ENCODE results near the gene G6PC1.
"Not testable (repeated sequence)": the region's sequence is repeated elsewhere in the genome, so short reads cannot be mapped to it uniquely, and the experiment has no call there.

G6PC1 gene

DNA sequence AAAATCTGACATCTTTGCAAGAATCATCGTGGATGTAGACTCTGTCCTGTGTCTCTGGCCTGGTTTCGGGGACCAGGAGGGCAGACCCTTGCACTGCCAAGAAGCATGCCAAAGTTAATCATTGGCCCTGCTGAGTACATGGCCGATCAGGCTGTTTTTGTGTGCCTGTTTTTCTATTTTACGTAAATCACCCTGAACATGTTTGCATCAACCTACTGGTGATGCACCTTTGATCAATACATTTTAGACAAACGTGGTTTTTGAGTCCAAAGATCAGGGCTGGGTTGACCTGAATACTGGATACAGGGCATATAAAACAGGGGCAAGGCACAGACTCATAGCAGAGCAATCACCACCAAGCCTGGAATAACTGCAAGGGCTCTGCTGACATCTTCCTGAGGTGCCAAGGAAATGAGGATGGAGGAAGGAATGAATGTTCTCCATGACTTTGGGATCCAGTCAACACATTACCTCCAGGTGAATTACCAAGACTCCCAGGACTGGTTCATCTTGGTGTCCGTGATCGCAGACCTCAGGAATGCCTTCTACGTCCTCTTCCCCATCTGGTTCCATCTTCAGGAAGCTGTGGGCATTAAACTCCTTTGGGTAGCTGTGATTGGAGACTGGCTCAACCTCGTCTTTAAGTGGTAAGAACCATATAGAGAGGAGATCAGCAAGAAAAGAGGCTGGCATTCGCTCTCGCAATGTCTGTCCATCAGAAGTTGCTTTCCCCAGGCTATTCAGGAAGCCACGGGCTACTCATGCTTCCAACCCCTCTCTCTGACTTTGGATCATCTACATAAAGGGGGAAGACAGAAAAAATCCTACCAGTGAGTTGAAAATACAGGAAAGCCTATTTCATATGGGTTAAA, at the start of gene G6PC1:
G6PC1 (plus strand) TSS at position 340 of the 872 bp plus-strand sequence; CDS start at position 418, 78 bp downstream.
- no peak for DNase-seq

DNA sequence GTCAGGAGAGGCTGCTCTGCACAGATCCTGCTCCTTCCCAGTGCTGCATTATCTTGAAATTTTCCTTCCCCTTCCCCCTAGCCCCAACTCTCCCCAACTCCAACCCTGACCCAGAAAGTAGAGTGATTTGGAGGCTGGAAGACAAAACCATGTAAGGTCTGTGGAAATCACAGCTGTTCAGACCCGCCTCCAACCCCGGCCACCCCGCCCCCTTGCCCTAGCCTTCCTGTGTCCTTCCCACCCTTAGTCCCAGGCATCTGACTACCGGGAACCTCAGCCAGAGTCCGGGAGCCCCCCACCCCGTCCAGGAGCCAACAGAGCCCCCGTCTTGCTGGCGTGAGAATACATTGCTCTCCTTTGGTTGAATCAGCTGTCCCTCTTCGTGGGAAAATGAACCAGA, 49.6 kb upstream of the G6PC1 start, which contains the start of gene AOC3:
AOC3 (plus strand) TSS at position 246 of the 400 bp plus-strand sequence; CDS start at position 391, 145 bp downstream.
- no peak for DNase-seq

DNA sequence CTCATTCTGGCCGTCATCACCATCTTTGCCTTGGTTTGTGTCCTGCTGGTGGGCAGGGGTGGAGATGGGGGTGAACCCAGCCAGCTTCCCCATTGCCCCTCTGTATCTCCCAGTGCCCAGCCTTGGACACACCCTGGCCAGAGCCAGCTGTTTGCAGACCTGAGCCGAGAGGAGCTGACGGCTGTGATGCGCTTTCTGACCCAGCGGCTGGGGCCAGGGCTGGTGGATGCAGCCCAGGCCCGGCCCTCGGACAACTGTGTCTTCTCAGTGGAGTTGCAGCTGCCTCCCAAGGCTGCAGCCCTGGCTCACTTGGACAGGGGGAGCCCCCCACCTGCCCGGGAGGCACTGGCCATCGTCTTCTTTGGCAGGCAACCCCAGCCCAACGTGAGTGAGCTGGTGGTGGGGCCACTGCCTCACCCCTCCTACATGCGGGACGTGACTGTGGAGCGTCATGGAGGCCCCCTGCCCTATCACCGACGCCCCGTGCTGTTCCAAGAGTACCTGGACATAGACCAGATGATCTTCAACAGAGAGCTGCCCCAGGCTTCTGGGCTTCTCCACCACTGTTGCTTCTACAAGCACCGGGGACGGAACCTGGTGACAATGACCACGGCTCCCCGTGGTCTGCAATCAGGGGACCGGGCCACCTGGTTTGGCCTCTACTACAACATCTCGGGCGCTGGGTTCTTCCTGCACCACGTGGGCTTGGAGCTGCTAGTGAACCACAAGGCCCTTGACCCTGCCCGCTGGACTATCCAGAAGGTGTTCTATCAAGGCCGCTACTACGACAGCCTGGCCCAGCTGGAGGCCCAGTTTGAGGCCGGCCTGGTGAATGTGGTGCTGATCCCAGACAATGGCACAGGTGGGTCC, 49.0 kb upstream of the G6PC1 start:
- DNase-seq = not testable (repeated sequence)

- no peak for DNase-seq
Observed at GRCh38 chr17:42852351-42852750, 48.2 kb upstream of the G6PC1 start.

DNA sequence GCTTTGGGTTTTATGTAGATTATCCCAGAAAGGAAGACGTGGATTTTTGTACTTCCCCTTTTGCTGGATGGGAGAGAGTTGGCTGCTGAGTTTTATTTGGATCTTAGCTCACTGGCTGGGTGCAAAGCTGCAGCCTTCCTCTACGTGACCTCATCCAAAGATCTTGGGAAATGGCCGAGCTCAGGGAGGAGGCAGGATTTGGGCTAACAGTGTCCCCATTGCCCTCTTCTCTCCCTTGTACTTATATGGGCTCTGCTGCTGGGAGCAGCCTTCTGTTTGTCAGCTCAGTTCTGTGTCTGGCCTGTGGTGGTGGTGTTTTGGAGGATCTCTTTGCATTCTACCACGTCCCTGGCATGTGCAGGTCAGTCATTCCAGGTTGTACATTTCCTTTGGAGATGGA, 47.6 kb upstream of the G6PC1 start:
- DNase-seq = no peak

DNA sequence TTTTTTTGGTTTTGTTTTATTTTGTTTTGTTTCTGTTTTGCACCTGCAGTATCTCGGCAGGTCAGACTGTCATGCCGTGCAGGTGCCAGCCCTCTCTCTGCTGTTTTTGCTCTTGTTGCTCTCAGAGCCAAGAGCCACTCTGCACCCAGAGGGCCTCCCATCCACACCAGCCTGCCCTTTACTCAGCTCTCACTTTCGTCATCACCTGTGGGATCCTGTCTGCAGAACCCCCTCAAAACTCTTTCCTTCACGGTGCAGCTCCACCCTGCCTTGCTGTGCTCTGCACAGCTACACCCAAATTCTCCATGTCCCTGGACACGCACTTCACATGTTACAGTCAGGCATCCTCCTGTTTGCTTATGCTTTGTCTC, 47.0 kb upstream of the G6PC1 start:
- DNase-seq = no peak

DNA sequence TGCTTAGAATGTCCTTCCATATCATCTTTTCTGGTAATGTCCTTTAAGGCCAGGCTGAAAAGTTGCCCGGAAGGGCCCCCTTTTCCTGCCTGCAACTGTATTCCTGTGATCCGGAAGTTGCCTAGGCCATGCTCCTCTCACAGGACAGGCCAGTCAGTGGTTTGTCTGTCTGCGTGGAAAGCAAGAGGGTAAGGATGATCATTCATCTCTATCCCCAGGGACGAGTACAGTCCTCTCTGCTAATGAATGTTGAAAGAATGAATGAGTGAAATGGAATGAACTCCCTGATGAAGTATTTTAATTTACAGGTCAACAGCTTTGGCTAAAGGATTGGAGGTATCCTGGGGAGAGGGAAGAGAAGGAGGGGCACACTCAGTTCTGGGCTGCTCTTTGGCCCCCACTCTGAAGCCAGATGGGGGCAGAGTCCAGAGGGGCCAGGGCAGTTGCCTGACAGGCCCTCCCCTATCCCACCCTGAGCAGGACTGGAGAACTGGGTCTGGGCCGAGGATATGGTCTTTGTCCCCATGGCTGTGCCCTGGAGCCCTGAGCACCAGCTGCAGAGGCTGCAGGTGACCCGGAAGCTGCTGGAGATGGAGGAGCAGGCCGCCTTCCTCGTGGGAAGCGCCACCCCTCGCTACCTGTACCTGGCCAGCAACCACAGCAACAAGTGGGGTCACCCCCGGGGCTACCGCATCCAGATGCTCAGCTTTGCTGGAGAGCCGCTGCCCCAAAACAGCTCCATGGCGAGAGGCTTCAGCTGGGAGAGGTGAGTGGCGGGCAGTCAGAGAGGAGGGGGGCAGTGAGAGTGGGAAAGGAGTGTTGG, 46.4 kb upstream of the G6PC1 start:
- DNase-seq = no peak

GRCh38 chr17:42855048-42855596, 45.5 kb upstream of the G6PC1 start:
- no peak for DNase-seq

DNA sequence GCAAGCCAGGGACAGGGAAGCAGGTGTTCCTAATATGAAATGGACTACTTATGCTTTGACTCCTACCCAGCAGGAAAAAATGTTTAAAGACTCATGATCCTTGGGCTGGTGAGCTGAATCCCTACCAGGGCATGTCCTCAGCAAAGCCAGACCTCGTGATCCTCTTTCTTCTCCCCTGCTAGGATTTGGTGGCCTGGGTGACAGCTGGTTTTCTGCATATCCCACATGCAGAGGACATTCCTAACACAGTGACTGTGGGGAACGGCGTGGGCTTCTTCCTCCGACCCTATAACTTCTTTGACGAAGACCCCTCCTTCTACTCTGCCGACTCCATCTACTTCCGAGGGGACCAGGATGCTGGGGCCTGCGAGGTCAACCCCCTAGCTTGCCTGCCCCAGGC, 44.5 kb upstream of the G6PC1 start:
- DNase-seq = not testable (repeated sequence)

GRCh38 chr17:42856516-42856915, 44.1 kb upstream of the G6PC1 start:
- not testable (repeated sequence) for DNase-seq

- DNase-seq = no peak
Observed at GRCh38 chr17:42857389-42857788, 43.2 kb upstream of the G6PC1 start.

- no peak for DNase-seq
Observed at GRCh38 chr17:42865638-42866094, 34.9 kb upstream of the G6PC1 start.

- no peak for DNase-seq
Observed at GRCh38 chr17:42866216-42866615, 34.4 kb upstream of the G6PC1 start.

GRCh38 chr17:42866631-42867575, 33.7 kb upstream of the G6PC1 start:
- DNase-seq = no peak

DNA sequence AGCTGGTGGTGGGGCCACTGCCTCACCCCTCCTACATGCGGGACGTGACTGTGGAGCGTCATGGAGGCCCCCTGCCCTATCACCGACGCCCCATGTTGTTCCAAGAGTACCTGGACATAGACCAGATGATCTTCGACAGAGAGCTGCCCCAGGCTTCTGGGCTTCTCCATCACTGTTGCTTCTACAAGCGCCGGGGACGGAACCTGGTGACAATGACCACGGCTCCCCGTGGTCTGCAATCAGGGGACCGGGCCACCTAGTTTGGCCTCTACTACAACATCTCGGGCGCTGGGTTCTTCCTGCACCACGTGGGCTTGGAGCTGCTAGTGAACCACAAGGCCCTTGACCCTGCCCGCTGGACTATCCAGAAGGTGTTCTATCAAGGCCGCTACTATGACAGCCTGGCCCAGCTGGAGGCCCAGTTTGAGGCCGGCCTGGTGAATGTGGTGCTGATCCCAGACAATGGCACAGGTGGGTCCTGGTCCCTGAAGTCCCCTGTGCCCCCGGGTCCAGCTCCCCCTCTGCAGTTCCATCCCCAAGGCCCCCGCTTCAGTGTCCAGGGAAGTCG, 32.8 kb upstream of the G6PC1 start:
- DNase-seq = not testable (repeated sequence)

GRCh38 chr17:42868338-42868737, 32.3 kb upstream of the G6PC1 start:
- no peak for DNase-seq

DNA sequence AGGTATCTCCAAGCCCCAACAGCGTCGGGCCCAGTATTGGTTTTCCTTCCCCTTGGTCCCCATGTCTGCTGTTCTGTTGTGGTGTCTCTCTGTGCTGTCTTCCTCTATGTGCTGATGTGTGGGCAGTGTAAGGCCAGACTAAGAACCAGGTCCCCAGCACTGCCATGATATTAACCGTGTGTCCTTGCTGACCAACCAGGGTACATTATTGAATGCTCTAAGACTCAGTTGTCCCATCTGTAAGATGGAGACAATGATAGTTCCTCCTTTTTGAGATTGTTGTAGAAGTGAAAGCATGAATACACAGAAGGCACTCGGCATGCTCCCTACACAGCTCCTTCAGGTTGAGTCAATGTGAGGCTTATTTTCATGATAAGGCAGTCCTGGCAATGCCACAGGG, 29.0 kb upstream of the G6PC1 start:
- DNase-seq = no peak

GRCh38 chr17:42872251-42872965, 28.2 kb upstream of the G6PC1 start:
- no peak for DNase-seq

GRCh38 chr17:42873315-42873714, 27.3 kb upstream of the G6PC1 start:
- DNase-seq = no peak
